RPMI8226 (cell line): Measurements from ENCODE around the gene PLA2G3.
A peak's percentile ranks its signal among the peaks of the same experiment; 100 is the strongest.
"Not testable (repeated sequence)": the region's sequence is repeated elsewhere in the genome, so short reads cannot be mapped to it uniquely, and the experiment has no call there.

ENCODE experiments used
- DNase-seq: peaks from one replicate; pipeline ENCODE4 v3.0.0-alpha.2; 2015

Gene PLA2G3, protein sequence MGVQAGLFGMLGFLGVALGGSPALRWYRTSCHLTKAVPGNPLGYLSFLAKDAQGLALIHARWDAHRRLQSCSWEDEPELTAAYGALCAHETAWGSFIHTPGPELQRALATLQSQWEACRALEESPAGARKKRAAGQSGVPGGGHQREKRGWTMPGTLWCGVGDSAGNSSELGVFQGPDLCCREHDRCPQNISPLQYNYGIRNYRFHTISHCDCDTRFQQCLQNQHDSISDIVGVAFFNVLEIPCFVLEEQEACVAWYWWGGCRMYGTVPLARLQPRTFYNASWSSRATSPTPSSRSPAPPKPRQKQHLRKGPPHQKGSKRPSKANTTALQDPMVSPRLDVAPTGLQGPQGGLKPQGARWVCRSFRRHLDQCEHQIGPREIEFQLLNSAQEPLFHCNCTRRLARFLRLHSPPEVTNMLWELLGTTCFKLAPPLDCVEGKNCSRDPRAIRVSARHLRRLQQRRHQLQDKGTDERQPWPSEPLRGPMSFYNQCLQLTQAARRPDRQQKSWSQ

DNA sequence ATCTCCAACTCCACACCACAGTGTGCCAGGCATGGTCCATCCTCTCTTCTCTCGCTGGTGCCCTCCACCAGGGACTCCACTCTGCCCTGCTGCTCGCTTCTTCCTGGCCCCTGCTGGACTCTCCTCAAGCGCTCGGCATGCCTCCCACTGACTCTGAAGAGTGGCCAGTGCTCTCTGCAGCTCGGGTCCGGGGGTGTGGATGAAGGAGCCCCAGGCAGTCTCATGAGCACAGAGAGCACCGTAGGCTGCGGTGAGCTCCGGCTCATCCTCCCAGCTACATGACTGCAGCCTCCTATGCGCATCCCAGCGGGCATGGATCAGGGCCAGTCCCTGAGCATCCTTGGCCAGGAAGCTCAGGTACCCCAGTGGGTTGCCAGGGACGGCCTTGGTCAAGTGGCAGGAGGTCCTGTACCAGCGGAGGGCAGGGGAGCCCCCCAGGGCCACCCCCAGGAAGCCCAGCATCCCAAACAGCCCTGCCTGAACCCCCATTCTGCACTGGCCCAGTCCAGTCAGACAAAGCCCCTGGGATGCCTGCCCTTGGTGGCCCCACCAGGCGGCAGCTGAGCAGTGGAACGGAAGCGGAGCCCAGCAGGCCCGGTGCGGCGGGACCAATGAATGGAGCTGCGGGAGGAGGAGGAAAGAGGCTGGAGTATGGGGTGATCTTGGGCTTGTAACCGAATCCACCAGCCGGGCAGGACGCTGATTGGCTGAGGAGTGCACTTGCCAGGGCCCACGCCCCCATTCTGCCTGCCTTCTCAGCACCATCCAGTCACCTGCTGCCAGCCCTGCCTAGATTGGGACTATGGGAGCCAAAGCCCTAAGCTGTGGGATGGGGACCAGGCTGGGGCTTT is at the start of gene PLA2G3:
Gene PLA2G3 (minus strand): TSS at position 643 of the 851 bp plus-strand sequence. CDS start 154 bp downstream, at position 489.
- no peak for DNase-seq

- no peak for DNase-seq
These were observed 47.3 kb upstream of the PLA2G3 start for GRCh38 chr22:31187627-31188026.

DNA sequence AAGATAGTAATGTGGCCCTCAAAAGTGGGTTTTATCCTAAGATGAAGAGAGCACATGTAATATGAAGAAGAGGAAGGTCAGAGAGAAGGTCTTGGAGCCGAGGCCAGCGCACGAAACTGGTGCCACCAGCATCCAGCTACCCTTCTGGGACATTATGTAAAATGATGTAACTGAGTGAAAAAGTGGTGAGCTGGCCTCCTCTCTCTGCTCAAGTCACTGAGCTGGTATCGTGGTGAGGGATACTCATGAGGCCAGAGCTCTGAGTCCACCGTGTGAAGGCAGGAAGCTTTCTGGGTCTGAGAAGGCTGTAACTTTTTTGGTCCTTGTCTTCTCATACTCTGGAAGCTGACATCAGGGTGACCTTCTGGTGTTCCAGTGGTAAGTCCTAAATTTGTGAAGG is 44.7 kb upstream of the PLA2G3 start:
- DNase-seq, result no peak

- no peak for DNase-seq
These were observed 43.7 kb upstream of the PLA2G3 start for GRCh38 chr22:31184015-31184414.

GRCh38 chr22:31179345-31179744 is 39.0 kb upstream of the PLA2G3 start:
- no peak for DNase-seq

DNA sequence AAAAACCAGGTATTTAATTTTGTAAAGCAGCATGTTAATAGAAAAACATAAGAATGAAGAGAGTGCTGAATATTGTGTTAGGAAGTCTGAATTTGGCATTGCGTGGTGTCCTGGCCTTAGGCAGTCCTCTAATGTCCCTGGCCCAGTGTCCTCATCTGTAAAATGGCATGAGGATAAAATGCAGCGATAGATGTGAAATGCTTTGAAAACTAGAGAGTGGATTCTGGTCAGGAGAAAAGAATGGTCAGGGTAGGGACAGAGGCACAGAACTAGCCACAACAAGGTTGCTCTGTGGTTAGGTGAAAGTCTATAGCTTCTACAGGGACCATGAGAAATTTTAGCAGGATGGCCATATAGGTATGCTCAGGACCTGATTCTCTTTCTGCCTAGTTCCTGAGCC is 38.6 kb upstream of the PLA2G3 start:
- DNase-seq, result no peak

GRCh38 chr22:31177420-31178162 is 37.3 kb upstream of the PLA2G3 start:
- DNase-seq, result no peak

- DNase-seq, result no peak
These were observed 36.6 kb upstream of the PLA2G3 start for GRCh38 chr22:31176923-31177322.

- DNase-seq, result no peak
These were observed 33.3 kb upstream of the PLA2G3 start for GRCh38 chr22:31173386-31174145.

GRCh38 chr22:31171734-31172133 is 31.4 kb upstream of the PLA2G3 start:
- not testable (repeated sequence) for DNase-seq

- no peak for DNase-seq
These were observed 30.7 kb upstream of the PLA2G3 start for GRCh38 chr22:31170971-31171370.

DNA sequence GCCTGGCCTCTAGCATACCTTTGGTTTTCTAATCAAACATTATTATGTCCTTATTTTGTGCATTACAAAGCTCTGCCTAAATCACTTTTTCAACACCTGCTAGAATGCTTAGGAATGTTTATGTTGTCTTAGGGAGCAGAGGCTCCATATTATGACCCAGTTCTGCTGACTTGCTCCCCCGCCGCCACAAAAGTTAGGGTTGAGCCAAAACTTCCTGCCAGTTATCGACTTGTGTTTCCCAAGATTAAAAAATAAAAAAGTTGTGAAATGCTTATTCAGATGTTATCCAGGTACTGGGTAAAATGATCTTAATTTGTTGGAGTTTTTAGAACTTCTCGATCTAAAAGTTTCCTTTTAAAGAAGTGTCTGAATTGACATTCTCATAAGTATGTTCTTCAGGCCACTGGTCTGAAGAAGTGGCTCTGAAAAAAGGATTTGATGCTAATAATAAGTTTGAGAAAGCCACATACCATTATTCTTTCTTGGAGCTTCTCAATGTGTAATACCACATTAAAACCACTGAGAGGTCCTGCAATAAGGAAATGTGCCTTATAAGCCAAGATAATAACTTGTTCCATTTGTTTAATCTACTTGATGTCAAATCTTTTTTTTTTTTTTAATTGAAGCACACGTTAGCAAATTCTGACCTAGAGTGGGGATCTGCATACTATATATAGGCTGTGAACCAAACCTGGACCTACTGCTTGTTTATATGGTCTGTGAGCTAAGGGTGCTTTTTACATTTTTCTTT is 21.9 kb upstream of the PLA2G3 start:
- no peak for DNase-seq

- DNase-seq, result no peak
These were observed 21.1 kb upstream of the PLA2G3 start for GRCh38 chr22:31161386-31161785.

DNA sequence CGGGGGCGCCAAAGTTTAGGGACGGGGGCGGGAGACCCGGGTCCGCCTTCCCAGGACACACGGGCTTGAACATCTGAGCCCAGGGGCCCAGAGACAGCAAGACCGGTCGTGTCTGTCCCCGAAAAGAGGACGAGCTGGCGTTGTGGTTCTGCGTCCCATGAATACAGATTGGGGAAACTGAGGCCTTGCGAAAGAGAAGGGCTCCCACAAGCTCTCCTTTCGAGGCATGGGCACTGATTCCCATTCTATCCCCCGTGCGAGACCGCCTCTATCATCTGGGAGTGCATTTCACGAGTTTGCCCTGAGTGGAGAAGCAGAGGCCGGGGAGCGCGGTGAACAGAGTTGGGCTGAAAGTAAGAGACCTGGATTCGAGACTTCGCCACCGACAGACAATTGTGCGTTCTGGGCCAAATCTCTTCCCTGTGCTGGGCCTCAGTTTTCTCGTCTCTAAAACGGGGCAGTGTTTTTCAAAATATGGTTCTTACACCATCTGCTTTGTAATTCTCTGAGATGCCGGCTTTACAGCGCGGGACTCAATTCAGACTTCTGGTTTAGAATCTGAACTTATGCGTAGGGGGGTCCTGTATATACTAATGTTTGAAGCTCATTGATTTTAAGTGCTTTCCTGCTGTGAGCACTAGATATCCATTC is 20.1 kb upstream of the PLA2G3 start:
- peak; percentile 29 for DNase-seq

GRCh38 chr22:31155422-31155821 is 15.1 kb upstream of the PLA2G3 start:
- no peak for DNase-seq

GRCh38 chr22:31154975-31155374 is 14.7 kb upstream of the PLA2G3 start:
- DNase-seq, result no peak

DNA sequence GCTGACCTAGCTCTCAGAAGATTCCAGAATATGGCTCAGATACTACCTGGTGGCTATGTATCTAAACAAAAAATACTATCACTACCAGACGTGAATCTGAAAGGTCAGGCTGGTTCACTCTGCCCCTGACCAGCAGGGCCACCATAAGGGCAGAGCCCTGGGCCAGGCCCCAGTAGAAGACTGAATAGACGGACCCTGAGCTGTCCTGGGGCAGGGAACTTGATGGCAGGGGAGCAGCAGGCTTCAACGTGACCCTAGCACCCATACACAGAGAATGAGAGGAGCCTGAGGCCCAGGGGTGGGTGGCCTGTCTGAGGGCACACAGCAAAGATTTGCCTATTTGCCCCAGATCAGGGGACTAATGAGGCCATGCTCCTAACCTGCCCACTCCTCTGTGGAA is 13.0 kb upstream of the PLA2G3 start:
- DNase-seq, result no peak

- no peak for DNase-seq
These were observed 11.6 kb upstream of the PLA2G3 start for GRCh38 chr22:31151872-31152271.

- no peak for DNase-seq
These were observed 10.3 kb upstream of the PLA2G3 start for GRCh38 chr22:31150615-31151014.

GRCh38 chr22:31148953-31149627 is 8.8 kb upstream of the PLA2G3 start:
- DNase-seq, result peak; percentile 64
